ENCODE results near the gene RGS7.
"Not testable (repeated sequence)": the region's sequence is repeated elsewhere in the genome, so short reads cannot be mapped to it uniquely, and the experiment has no call there.

RGS7 gene

DNA sequence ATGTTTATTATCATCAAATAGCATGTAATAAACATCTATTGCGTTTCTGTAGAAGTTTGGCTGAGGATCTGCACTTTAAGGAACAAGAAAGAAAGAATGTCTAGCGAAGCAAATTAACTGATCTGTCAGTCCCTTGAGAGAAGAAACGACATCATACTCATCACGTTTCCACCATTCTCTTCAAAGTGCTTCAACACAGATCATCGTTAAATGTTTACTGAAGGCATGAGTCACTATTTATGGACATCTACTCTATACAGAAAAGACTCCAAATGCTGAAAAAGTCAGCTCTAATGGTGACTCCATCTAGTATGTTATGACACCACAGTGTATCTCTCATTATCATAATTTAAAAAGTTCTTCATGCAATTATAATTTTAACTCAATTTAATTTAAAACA, 369.1 kb downstream of the RGS7 start:
- Mint-ChIP-seq H3K4me3 (no peak overlapping the region), H3K27me3 (ENCODE audit: low read depth) (no peaks in the 10 kb centered on the region), H3K36me3 (ENCODE audit: low read depth) (no peaks in the 10 kb centered on the region), H3K9me3 (peaks cover 8% of the 10 kb centered on the region), H3K4me1 (ENCODE audit: low read depth) (no peaks in the 10 kb centered on the region), H3K27ac (no peak overlapping the region)

DNA sequence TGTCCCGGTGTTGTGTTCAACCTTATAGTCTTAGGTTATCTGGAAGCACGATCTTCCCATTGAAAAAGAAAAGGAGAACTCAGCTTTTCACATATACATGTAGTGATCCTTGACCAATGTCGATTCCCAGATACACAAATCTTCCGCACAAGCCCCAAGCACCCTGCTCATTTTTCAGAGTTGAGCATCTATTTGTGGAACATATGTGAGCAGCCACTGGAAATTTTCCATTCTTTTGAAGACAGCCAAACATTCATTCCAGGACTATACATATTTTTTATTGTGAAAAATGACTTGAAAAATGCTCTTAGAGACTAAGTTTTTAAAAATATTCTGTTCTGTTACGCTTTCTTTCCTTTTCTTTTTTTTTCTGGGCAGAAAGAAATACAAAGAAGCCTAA, 371.9 kb downstream of the RGS7 start:
- no peak overlapping the region for H3K4me3 Mint-ChIP-seq
- peaks cover 8% of the 10 kb centered on the region for H3K9me3 Mint-ChIP-seq
- H3K27me3 Mint-ChIP-seq (ENCODE audit: low read depth) = no peaks in the 10 kb centered on the region
- no peak overlapping the region for H3K27ac Mint-ChIP-seq
- no peaks in the 10 kb centered on the region for H3K36me3 Mint-ChIP-seq (ENCODE audit: low read depth)
- no peaks in the 10 kb centered on the region for H3K4me1 Mint-ChIP-seq (ENCODE audit: low read depth)

DNA sequence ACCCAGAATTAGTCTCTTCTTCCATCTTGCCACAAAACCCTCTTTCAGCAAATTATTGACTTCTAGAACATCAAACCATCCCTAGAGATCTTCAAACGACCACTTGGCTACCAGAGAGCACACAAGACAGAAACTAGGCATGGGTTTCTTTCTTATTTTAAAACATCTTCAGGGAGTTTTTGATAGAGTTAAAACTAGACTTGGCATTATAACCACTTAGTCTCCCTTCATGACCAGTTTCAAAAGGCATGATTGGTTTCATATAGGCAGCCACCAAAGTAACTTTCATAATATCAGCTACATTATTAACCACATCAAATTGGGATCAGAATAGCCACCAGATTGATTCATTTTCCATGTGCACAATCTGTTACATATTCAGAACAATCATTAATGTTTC, 376.7 kb downstream of the RGS7 start:
- peaks cover 3% of the 10 kb centered on the region for H3K9me3 Mint-ChIP-seq
- H3K27me3 Mint-ChIP-seq (ENCODE audit: low read depth) = no peaks in the 10 kb centered on the region
- H3K27ac Mint-ChIP-seq = no peak overlapping the region
- H3K36me3 Mint-ChIP-seq (ENCODE audit: low read depth) = no peaks in the 10 kb centered on the region
- no peaks in the 10 kb centered on the region for H3K4me1 Mint-ChIP-seq (ENCODE audit: low read depth)
- no peak overlapping the region for H3K4me3 Mint-ChIP-seq

DNA sequence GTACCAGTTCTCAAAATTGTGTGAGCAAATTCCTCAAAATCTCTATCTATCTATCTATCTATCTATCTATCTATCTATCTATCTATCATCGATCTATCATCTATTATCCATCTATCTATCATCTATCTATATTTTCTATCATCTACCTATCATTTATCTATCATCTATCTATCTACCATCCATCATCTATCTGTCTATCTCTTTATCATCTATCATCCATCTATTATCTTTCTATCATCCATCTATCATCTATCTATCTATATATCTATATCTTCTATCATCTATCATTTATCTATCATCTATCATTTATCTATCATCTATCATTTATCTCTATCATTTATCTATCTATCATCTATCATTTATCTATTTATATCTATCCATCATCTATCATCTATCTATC, 380.3 kb downstream of the RGS7 start:
- Mint-ChIP-seq H3K27me3 (ENCODE audit: low read depth) (no peaks in the 10 kb centered on the region), H3K4me3 (no peak overlapping the region), H3K9me3 (peaks cover 3% of the 10 kb centered on the region), H3K27ac (no peak overlapping the region), H3K4me1 (ENCODE audit: low read depth) (no peaks in the 10 kb centered on the region), H3K36me3 (ENCODE audit: low read depth) (no peaks in the 10 kb centered on the region)

DNA sequence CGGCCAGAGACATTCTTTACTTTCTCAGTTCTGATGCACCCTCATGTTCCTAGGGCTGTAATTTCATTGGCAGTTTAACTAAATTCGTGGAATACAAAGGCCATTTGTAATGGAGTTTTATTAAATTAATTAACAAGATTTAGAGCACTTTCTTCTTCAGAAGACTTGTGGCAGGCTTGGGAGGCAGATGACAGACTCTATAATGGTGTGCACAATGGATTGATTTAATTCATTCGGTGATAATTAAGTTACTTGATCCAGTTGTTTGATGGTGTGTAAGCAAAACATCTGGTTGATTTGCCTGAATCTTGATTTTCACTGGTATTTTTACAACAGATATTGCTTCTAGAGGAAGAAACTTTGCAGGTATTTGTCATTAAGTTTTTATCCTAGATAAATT, 383.1 kb downstream of the RGS7 start:
- Mint-ChIP-seq H3K36me3 (ENCODE audit: low read depth) (no peaks in the 10 kb centered on the region), H3K9me3 (peaks cover 12% of the 10 kb centered on the region), H3K27ac (no peak overlapping the region), H3K4me1 (ENCODE audit: low read depth) (no peaks in the 10 kb centered on the region), H3K27me3 (ENCODE audit: low read depth) (no peaks in the 10 kb centered on the region), H3K4me3 (no peak overlapping the region)

DNA sequence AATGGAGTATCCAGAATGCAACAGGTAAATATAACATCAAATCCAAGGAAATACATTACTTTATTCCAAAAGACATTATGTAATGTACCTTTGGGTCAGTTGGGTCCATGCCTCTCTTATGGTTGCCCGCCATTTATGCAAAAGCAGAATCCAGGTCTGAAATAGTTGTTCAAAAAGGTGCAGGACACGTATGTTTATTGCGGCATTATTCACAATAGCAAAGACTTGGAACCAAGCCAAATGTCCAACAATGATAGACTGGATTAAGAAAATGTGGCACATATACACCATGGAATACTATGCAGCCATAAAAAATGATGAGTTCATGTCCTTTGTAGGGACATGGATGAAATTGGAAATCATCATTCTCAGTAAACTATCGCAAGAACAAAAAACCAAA, 384.9 kb downstream of the RGS7 start:
- H3K27ac Mint-ChIP-seq; H3K4me3 Mint-ChIP-seq; H3K36me3 Mint-ChIP-seq (ENCODE audit: low read depth); H3K4me1 Mint-ChIP-seq (ENCODE audit: low read depth); H3K27me3 Mint-ChIP-seq (ENCODE audit: low read depth): not testable (repeated sequence)
- peaks cover 12% of the 10 kb centered on the region for H3K9me3 Mint-ChIP-seq

DNA sequence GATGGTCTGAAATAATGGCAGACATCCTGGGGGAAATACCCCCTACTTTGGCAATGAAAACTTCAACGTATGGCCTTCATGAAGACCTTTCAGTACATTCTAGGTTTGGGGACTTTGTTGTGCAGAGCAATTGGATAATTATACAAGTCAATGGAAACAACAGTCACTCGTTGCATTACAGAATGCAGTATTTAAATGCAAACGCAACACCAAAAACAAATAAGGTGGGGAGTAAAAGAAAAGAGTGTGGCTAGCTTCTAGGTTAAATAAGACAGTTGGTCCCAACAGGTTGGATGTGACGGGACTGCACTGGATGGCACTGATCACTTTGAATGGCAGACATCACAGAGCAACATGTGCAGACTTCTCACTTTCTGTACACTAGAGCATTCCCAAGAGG, 386.8 kb downstream of the RGS7 start:
- Mint-ChIP-seq H3K4me1 (ENCODE audit: low read depth) (no peaks in the 10 kb centered on the region), H3K27ac (no peak overlapping the region)

DNA sequence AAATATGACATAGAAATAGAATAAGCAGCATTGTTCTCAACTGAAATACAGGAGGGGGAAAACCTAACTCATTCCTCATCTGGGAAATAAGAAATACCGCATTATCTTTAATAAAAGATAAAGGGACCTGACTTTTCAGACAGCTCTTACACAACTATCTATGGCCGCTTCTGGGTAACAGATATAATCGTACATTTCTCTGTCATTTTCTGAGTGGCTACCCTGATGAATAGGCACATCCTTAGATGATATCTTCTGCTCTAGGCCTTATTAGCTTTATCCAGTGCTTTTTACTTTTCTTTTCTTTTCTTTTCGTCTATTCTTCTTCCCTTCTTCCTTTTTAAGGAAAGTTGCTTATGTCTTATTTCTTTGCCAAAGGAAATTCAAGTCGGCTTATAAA, 388.1 kb downstream of the RGS7 start:
- Mint-ChIP-seq H3K36me3 (ENCODE audit: low read depth) (no peaks in the 10 kb centered on the region), H3K4me1 (ENCODE audit: low read depth) (no peaks in the 10 kb centered on the region), H3K4me3 (no peak overlapping the region), H3K27me3 (ENCODE audit: low read depth) (no peaks in the 10 kb centered on the region), H3K27ac (no peak overlapping the region), H3K9me3 (peaks cover 10% of the 10 kb centered on the region)

More for the DNA sequence above, 386.8 kb downstream of the RGS7 start:
- Mint-ChIP-seq H3K27me3 (ENCODE audit: low read depth) (no peaks in the 10 kb centered on the region), H3K36me3 (ENCODE audit: low read depth) (no peaks in the 10 kb centered on the region), H3K4me3 (no peak overlapping the region), H3K9me3 (peaks cover 10% of the 10 kb centered on the region)

DNA sequence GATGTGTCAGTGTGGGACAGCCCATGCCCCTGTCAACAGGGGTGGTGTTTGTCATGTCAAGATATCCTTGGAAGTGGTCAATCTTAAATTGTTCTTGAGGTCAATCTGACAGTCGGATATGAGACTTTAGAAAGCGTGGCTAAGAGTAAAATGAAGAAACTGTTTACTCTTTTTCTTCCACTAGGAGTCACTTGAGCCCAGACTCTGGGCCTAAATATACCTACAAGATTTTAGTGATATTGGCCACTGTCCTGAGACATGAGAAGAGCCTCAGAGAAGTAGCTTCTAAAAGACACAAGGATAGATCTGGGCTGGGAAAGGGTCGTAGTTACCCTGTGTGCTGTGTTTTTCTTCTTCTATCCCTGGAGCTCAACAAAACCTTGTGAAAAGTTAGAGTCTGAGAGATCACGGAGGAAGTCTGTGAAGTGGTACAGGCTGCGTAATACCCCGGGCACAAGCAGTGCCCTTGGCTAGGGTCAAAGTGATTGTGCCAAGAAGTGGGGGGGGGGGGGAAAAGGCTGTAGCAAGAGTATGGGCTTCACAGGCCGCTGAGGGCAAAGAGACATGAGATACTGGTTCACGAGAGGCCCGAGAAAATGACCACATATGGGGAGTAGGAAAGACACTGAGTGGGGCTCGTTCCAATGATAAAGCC, 389.8 kb downstream of the RGS7 start:
- H3K27me3 Mint-ChIP-seq (ENCODE audit: low read depth) = no peaks in the 10 kb centered on the region
- H3K36me3 Mint-ChIP-seq (ENCODE audit: low read depth) = no peaks in the 10 kb centered on the region
- no peak overlapping the region for H3K4me3 Mint-ChIP-seq
- H3K4me1 Mint-ChIP-seq (ENCODE audit: low read depth) = no peaks in the 10 kb centered on the region
- H3K27ac Mint-ChIP-seq = no peak overlapping the region
- peaks cover 10% of the 10 kb centered on the region for H3K9me3 Mint-ChIP-seq

DNA sequence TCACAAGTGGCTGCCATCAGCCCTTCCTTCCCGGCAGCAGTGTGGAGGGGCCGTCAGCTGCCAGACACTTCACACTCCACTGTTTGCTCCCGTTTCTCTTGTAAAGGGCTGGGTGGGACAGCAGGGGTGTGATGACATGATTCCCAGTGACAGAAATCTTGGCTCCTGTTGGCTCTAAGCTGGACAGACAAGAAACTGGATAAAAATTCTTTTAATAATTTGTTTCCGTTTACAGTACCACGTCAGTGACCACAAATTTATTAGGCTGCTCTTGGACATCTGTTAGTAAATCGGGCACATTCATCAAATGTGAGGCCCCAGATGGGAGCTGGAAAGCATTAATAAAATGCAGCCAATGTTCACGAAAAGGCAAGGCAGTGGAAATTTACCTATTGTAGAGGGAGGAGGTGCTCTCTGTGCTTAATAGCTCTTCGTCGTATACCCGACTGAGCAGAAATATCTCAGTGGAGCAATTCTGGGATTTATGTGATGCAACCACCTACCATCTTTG, 391.4 kb downstream of the RGS7 start:
- Mint-ChIP-seq H3K36me3 (ENCODE audit: low read depth) (no peaks in the 10 kb centered on the region), H3K4me3 (no peak overlapping the region), H3K27me3 (ENCODE audit: low read depth) (no peaks in the 10 kb centered on the region), H3K4me1 (ENCODE audit: low read depth) (no peaks in the 10 kb centered on the region), H3K27ac (no peak overlapping the region), H3K9me3 (peaks cover 6% of the 10 kb centered on the region)

DNA sequence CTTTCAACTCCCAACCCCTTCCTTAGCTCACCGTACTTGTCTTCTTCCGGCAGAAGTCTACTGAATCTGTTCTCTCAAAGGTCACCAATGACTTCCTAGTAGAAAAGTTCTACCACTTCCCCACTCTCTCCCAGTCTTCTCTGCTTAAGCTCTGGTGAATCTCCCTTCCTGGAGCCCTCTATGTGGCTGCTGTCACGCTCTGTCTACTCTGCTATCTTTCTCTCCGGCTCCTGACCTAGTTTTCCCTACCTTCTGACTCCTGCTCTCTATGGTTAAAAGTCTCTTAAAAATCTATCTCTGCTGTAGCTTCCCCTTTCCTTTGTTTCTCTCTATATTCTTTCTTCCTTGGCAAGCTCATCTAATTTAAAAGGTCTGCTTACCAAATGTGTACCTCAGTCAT, 394.9 kb downstream of the RGS7 start:
- no peak overlapping the region for H3K27ac Mint-ChIP-seq
- no peaks in the 10 kb centered on the region for H3K27me3 Mint-ChIP-seq (ENCODE audit: low read depth)
- H3K4me1 Mint-ChIP-seq (ENCODE audit: low read depth) = no peaks in the 10 kb centered on the region
- H3K36me3 Mint-ChIP-seq (ENCODE audit: low read depth) = no peaks in the 10 kb centered on the region
- H3K9me3 Mint-ChIP-seq = no peaks in the 10 kb centered on the region
- H3K4me3 Mint-ChIP-seq = no peak overlapping the region

DNA sequence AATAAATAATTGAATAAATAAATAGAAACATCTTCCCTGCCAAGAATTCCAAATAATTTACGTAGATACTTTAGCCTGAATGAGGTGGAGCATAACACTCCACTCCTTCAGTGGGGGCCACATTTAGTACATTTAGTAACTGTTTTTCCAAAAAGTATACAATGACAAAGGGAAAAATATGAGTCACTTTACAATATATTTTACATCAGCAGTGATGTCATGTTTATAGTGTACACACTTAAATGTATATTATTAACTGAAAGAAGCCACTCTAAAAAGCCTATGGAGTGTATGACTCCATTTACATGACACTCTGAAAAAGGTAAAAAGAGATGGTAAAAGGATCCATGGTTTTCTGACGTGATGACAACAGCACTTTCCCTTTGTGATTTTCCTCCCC, 400.6 kb downstream of the RGS7 start:
- no peaks in the 10 kb centered on the region for H3K4me1 Mint-ChIP-seq (ENCODE audit: low read depth)
- H3K4me3 Mint-ChIP-seq = no peak overlapping the region
- no peaks in the 10 kb centered on the region for H3K36me3 Mint-ChIP-seq (ENCODE audit: low read depth)
- H3K27me3 Mint-ChIP-seq (ENCODE audit: low read depth) = no peaks in the 10 kb centered on the region
- peaks cover 2% of the 10 kb centered on the region for H3K9me3 Mint-ChIP-seq
- no peak overlapping the region for H3K27ac Mint-ChIP-seq

DNA sequence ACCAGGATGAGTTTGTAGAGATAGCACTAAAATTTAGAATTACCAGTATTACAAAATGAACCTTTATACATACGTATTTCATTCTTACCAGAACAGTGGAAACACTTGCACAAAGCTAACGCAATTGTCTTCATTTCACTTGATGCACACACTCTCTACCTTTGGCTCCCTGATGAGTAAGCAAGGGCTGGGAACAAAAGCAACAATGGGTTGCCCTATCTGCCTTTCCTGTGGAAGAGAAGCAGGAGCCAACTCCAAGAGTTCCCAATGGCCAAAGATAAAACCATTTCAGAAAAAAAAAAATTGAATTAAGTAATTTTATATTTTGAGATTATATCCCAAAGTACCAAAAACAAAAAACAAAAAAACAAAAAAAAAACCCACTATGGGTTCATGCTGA, 401.0 kb downstream of the RGS7 start:
- Mint-ChIP-seq H3K4me3 (no peak overlapping the region), H3K9me3 (peaks cover 2% of the 10 kb centered on the region), H3K27ac (no peak overlapping the region)

DNA sequence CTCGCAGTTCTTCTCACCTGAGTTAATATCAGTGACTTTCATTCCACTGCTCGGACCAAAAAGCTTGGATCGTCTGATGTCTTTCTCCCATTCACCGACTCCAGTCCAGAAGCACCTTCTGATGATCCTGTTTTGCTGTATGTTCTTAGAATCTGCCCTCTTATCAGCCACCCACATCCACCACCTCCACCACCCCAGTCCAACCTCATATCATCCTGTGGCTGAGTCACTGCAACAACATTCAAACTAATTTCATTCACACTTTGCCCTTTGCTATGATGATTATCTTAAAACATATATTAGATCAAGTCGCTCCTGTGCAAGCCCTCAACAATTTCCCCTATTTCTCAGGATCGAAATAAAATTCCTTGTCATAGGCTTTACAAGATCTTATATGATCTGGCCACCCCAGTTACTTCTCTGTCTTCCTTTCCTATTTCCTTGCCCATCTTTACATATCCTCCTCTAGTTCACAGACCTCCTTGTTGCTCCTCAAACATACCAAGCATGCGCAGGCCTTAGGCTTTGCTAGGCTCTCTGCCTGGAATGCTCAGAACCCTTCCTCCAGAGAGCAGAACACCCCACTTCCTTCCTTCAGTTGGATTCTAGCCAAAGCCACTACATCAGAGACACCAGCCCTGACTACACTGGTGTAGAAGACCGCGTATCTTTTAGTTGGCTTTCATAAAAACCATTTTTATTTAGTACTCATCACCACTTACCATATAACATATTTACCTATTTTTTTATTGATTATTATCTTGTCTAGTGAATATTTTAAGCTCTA, 409.4 kb downstream of the RGS7 start:
- no peaks in the 10 kb centered on the region for H3K9me3 Mint-ChIP-seq
- H3K4me3 Mint-ChIP-seq = no peak overlapping the region
- no peaks in the 10 kb centered on the region for H3K36me3 Mint-ChIP-seq (ENCODE audit: low read depth)
- no peaks in the 10 kb centered on the region for H3K27me3 Mint-ChIP-seq (ENCODE audit: low read depth)
- no peak overlapping the region for H3K27ac Mint-ChIP-seq
- no peaks in the 10 kb centered on the region for H3K4me1 Mint-ChIP-seq (ENCODE audit: low read depth)

More for the DNA sequence above, 401.0 kb downstream of the RGS7 start:
- Mint-ChIP-seq H3K36me3 (ENCODE audit: low read depth) (no peaks in the 10 kb centered on the region), H3K4me1 (ENCODE audit: low read depth) (no peaks in the 10 kb centered on the region), H3K27me3 (ENCODE audit: low read depth) (no peaks in the 10 kb centered on the region)

DNA sequence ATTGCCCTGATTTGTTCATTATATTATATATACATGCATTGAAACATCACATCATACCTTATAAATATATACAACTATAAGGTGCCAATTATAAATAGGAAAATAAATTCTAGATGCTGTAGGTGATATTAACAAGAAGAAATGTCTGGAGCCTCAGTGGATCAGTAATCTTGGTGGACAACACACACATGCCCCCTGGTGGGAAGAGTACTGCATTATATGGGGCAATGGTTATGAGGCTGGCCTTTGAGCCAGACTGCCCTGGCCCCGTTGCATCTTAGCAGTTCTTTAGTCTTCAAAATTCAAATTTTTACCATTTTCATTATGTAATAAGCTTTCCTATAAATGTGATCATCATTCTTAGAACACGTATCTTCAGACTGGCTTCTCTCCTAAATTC, 410.1 kb downstream of the RGS7 start:
- Mint-ChIP-seq H3K36me3 (ENCODE audit: low read depth) (no peaks in the 10 kb centered on the region), H3K4me3 (no peak overlapping the region), H3K27ac (no peak overlapping the region)

More for the DNA sequence above, 410.1 kb downstream of the RGS7 start:
- Mint-ChIP-seq H3K4me1 (ENCODE audit: low read depth) (no peaks in the 10 kb centered on the region), H3K27me3 (ENCODE audit: low read depth) (no peaks in the 10 kb centered on the region), H3K9me3 (no peaks in the 10 kb centered on the region)
